Stimulated activated CD8-positive, alpha-beta memory T cell treated with anti-CD3 and anti-CD28 coated beads, Interleukin-15, amount 100 ng/mL, for 24 hours (primary cell): ENCODE results near the gene CD6.
A peak's percentile ranks its signal among the peaks of the same experiment; 100 is the strongest.
"Not testable (repeated sequence)": the region's sequence is repeated elsewhere in the genome, so short reads cannot be mapped to it uniquely, and the experiment has no call there.

ENCODE experiments used
- DNase-seq: peaks from one replicate; pipeline ENCODE4 v3.0.0-alpha.2; 2020; ENCODE audit warnings: low read depth

The CD6 gene

GRCh38 chr11:61054513-61054912, 83.0 kb downstream of the CD6 start:
- no peak for DNase-seq

DNA sequence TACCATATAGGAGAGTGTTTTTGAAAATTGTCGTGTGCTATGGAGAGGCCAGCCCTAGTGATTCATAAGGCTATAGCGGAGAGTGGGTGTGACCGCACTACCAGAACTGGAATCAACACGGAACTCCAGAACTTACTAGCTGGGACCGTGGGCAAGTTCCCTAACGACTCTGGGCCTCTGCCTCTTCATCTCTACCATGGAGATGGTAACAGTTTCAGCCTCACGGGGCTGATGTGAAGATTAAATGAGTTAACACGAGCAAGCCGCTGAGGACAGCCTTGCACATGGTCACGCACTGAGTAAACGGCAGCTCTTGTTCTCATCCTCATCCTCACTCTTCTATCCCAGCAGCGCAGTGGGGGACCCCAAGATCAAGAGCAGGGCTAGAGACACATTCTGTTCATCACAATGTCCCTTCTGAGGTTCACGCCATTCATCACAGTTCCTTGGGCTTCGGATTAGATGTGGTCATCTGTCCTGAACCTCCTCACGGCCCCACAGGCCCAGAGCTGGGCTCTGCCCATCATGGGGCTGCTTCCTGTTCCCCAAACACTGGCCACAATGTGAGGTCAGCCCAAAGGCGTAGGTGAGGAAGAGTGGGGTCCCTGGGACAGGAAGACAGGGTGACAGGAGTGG, 83.6 kb downstream of the CD6 start:
- no peak for DNase-seq

- DNase-seq, result no peak
Measured at GRCh38 chr11:61055776-61056175, 84.3 kb downstream of the CD6 start.

- DNase-seq, result no peak
Measured at GRCh38 chr11:61056571-61056970, 85.1 kb downstream of the CD6 start.

GRCh38 chr11:61056981-61057380, 85.5 kb downstream of the CD6 start:
- DNase-seq, result no peak

- DNase-seq, result no peak
Measured at GRCh38 chr11:61057615-61058014, 86.1 kb downstream of the CD6 start.

GRCh38 chr11:61058583-61059259, 87.2 kb downstream of the CD6 start:
- no peak for DNase-seq

DNA sequence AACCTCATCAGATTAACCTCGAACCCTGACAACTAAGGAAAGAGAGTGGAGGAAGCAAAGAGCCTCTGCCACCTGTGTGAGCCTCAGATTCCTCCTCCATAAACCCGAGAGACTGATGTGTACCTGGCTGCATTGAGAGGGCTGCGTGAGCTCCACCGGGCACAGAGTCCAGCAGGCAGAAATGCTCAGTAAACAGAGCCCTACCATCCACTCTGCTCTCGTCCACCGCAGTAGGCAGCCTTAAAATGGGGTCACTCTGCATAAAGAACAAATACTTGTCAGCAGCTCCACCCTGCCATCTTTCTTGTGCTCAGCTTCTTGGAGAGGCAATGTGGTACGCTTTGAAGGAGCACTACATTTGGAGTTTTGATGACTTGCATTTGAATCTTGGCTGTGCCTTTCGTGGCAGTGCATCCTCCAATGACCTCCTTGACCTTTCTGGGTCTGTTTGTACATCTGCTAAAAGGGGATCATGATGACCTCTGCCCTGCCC, 87.8 kb downstream of the CD6 start:
- no peak for DNase-seq

GRCh38 chr11:61061081-61061826, 89.8 kb downstream of the CD6 start:
- peak; percentile 42 for DNase-seq

DNA sequence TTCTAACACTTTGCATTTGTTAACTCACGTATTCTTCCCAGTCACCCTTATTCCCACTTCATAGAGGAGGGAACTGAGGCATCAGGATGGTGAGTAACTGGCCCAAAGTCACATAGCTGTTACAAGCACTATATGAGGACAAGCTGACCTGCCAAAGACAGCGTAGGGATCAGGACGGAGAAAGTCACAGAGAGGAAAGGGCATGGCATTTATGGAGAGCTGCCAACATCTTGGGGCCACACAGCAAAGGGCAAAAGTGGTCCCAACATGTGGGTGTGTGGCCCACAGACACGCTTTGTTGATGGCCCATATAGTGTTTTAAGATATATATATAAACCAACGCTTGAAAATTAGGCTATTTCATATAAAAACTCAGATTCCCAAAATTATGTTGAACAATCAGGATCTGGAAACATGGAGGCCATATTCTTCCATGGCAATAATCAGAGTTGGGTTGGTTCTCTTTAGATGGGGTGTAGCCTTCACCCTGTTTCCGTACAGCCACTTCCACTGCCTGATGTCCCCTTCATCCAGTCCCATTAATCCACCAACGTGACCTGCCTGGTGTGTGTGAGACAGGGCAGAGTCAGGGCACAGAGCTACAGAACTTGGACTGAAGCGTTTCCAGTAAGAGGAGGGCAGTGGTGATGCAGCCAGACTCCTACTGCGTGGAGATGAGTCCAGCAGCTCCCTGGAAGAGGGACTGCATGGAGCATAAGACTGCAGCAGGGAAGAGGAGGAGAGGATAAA, 90.9 kb downstream of the CD6 start:
- no peak for DNase-seq

DNA sequence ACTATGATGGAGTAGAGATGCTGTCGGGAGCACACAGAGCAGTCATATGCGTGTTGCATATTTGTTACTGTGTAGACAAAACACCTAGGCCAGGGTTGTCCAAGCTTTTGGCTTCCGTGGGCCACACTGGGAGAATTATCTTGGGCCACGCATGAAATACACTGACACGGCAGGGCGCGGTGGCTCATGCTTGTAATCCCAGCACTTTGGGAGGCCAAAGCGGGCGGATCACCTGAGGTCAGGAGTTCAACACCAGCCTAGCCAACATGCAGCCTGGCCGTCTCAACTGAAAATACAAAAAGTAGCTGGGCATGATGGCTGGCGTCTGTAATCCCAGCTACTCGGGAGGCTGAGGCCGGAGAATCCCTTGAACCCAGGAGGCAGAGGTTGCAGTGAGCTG, 93.8 kb downstream of the CD6 start:
- DNase-seq, result not testable (repeated sequence)

DNA sequence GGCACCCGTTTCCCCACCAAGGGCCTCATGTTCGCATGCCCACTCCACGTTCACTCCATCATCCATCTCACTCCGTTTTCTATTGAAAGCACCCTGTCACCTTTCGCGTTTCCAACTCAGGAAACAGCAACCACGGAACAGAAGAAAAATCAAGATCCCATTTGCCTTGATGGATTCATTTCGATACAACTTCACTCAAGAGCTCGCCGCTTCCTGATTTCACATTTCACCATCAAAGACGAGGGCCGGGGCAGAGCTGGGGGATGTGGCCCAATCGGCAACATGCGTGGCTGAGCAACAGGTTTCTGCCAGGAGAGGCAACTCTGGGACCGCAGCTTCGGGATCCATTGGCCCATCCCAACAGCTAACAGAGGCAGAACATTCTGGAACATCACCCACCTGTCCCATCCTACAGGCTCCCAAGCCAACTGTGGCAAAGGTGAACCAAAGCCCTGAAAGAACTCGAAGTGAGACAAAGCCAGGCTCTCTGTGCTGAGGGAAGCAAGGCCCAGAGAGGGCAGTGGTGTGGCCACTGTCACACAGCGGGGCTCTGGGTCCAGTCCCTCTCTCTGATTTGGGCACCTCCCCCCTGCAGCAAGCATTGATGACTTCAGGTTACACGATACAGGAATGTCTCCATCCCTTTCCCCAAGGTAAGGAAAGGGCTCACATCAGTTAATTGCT, 94.6 kb downstream of the CD6 start:
- no peak for DNase-seq

DNA sequence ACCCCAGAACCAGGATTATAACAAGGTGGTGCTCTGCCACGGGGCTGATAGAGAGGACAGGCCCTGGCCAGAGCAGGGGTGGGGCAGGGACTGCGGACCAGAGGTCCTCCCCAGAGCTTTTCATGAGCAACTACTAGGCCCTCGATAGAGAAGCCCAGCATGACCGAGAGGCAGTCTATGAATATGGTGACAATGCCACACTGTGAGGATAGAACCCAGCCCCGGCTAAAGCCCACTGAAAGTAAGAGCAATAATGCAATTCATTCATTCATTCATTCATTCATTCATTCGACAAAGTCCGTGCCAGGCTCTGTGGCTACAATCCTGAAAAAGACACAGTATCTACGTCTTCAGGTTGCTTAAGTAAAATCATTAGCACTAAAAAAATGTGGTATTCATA, 95.2 kb downstream of the CD6 start:
- no peak for DNase-seq

DNA sequence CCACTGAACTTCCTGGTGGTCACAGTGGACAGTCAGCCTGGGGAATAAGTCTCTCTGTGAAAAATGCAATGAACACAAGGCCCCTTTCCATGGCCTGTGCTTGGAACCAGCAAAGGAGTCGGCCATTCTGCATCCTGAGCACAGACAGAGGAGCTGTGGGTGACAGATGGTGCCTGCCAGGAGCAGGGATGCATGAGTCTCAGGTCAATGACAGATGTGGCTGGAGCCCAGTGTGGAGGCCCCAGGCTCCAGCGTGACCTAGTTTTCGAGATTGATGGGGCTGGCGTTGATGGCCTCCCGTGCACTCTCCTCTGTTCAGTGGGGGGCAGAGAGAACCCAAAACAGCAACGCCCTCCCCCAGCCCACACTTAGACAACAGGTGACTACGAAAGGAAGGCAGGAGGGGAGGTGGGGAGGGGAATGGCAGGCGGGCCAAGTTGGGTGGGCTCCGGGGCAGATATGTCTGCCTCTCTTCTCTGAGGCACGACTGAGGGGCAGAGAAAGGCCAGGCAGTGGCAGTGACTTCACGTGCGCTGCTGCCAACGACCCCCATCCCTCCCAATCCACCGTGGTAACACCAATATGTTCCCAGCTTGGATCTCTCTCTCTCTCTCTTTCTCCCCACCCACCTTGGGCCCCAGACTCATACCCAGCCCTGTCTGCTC, 96.4 kb downstream of the CD6 start:
- DNase-seq, result no peak

DNA sequence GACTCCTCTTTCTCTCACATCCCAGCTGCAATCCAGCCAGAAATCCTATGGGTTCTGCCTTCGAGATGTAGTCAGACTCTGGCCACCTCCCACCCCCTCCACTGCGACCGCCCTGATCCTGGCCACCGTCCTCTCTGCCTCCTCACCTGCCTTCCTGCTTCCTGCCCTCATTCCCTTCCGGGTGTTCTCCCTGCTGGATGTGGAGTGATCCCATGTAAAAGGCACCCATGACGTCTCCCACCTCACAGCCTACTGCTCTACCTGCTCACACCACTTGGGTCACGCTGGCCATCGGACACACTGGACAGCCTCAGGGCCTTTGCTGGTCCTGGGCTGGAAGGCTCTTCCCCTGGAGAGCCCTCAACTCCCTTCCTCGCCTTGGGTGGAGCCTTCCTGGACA, 97.1 kb downstream of the CD6 start:
- DNase-seq, result no peak

DNA sequence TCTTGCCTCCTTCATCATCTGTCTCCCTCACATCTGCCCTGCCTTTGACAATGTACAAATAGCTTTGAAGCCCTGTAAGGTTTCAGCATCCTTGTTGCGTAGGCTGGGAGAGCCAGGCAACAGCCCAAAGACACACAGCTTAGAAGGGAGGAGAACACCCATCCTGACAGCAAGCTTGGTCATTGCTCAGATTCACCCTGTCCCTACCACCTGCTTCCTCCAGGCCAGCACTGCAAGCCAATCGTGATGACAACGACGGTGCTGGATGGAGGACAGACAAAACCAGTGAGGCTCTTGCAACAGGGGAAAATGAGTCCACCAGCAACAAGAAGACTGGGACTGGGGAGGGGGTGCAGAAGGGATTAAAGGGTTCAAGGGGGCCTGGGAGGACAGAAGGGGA, 97.9 kb downstream of the CD6 start:
- no peak for DNase-seq
